Measurements from ENCODE around the gene CCDC170.
"Not testable (repeated sequence)": the region's sequence is repeated elsewhere in the genome, so short reads cannot be mapped to it uniquely, and the experiment has no call there.

The CCDC170 gene

DNA sequence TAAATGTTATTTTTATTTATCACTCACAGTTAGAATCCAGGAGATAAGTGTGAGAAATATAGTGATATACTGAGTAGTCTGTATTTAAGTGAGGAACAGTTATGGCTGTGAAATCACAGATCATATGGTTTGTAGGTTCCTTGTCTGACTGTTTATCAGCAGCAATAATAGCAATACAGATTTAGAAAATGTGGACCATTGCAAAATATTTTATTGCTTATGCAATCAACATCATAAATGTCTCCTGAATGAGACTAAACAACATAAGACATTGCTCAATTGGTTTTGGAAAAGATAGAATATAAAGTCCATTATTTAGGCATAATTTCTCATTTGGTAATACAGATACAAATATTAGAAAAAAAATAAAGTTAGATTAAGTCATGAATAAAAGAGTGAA is 43.7 kb downstream of the CCDC170 start:
- DNase-seq (no peak), ATAC-seq (ENCODE audit: insufficient read depth, low read depth) (no peak)
- Histone ChIP-seq H3K4me1 (ENCODE audit: insufficient read depth, low read length) (no peaks in the 10 kb centered on the region), H4K20me1 (ENCODE audit: insufficient read depth, low read length) (no peaks in the 10 kb centered on the region), H2AFZ (ENCODE audit: low read depth, low read length) (no peak overlapping the region), H3K9me3 (ENCODE audit: insufficient read depth, low read length, severe bottlenecking) (no peaks in the 10 kb centered on the region), H3K27me3 (ENCODE audit: insufficient read depth, low read length, poor library complexity) (no peaks in the 10 kb centered on the region), H3K27ac (ENCODE audit: low read length) (no peak overlapping the region), H3K4me2 (ENCODE audit: insufficient read depth, low read length) (no peak overlapping the region), H3K4me3 (ENCODE audit: low read depth in 1 of 2, low read length in 2 of 2) (no peak overlapping the region), H3K36me3 (ENCODE audit: insufficient read depth, low read length) (no peaks in the 10 kb centered on the region), H3K79me2 (ENCODE audit: insufficient read depth, low read length) (no peaks in the 10 kb centered on the region), H3K9ac (ENCODE audit: low read depth, low read length) (no peak overlapping the region)
- no peak for TF ChIP-seq EZH2 (IDR thresholded peaks at IDR 0.05; ENCODE audit: borderline replicate concordance, low read depth, low read length, severe bottlenecking)
- TF ChIP-seq, protein P1, sequence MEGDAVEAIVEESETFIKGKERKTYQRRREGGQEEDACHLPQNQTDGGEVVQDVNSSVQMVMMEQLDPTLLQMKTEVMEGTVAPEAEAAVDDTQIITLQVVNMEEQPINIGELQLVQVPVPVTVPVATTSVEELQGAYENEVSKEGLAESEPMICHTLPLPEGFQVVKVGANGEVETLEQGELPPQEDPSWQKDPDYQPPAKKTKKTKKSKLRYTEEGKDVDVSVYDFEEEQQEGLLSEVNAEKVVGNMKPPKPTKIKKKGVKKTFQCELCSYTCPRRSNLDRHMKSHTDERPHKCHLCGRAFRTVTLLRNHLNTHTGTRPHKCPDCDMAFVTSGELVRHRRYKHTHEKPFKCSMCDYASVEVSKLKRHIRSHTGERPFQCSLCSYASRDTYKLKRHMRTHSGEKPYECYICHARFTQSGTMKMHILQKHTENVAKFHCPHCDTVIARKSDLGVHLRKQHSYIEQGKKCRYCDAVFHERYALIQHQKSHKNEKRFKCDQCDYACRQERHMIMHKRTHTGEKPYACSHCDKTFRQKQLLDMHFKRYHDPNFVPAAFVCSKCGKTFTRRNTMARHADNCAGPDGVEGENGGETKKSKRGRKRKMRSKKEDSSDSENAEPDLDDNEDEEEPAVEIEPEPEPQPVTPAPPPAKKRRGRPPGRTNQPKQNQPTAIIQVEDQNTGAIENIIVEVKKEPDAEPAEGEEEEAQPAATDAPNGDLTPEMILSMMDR (IDR thresholded peaks at IDR 0.05; ENCODE audit: borderline replicate concordance, extremely low read depth, low read length, poor library complexity, severe bottlenecking), result no peak

DNA sequence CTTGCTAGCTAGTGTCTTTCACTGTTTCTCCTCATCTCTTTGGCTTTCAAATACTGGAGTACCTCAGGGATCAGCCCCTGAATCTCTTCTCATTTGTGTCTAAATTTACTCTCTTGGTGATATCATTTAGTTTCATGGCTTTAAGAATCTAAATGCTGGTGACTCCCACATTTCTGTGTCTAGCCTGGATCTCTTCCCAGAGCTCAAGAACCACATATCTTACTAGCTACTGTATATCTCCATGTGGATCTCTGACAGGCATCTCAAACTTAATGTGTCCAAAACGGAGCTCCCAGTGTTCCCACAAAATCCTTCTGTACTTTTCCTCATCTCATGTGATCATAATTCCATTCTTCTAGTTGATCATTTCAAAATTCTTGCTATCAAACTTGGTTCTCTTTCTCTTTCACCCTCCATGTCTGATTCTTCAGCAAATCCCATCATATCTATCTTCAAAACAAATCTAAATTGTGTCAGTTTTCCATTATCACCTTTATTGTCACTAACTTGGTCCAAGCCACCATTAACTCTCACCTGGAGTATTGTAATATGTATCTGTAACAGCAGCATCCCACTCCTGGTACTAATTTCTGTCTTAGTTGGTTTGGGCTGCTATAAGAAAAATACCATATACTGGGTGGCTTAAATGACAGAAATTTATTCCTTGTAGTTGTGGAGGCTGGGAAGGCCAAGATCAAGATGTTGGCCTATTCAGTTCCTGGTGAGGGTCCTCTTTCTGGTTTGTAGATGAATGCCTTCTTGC is 45.9 kb downstream of the CCDC170 start:
- Histone ChIP-seq H3K36me3 (ENCODE audit: insufficient read depth, low read length) (no peaks in the 10 kb centered on the region), H3K27ac (ENCODE audit: low read length) (no peak overlapping the region), H3K4me3 (ENCODE audit: low read depth in 1 of 2, low read length in 2 of 2) (no peak overlapping the region), H3K27me3 (ENCODE audit: insufficient read depth, low read length, poor library complexity) (no peaks in the 10 kb centered on the region), H3K9ac (ENCODE audit: low read depth, low read length) (no peak overlapping the region), H2AFZ (ENCODE audit: low read depth, low read length) (no peak overlapping the region), H3K79me2 (ENCODE audit: insufficient read depth, low read length) (no peaks in the 10 kb centered on the region), H3K4me2 (ENCODE audit: insufficient read depth, low read length) (no peak overlapping the region), H4K20me1 (ENCODE audit: insufficient read depth, low read length) (no peaks in the 10 kb centered on the region), H3K9me3 (ENCODE audit: insufficient read depth, low read length, severe bottlenecking) (no peaks in the 10 kb centered on the region), H3K4me1 (ENCODE audit: insufficient read depth, low read length) (no peaks in the 10 kb centered on the region)
- DNase-seq (no peak), ATAC-seq (ENCODE audit: insufficient read depth, low read depth) (no peak)
- TF ChIP-seq, protein P1 (IDR thresholded peaks at IDR 0.05; ENCODE audit: borderline replicate concordance, extremely low read depth, low read length, poor library complexity, severe bottlenecking), result no peak
- TF ChIP-seq EZH2 (IDR thresholded peaks at IDR 0.05; ENCODE audit: borderline replicate concordance, low read depth, low read length, severe bottlenecking), result no peak

DNA sequence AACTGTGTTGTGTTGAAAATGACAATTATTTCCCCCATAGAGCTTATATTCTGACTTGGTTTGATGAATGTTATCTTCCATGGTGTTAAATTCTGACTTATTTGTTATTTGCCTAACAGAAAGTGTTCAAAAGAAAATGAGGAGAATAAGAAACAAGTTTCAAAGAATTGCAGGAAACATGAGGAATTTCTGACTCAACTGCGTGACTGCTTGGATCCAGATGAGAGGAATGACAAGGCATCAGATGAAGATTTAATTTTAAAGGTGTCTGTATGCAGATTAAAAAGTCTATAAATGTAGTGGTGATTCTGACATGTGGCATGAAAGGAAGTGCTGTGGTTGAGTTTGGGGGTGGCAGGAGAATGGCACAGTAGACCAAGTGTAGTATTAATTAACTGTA is 50.6 kb downstream of the CCDC170 start:
- no peak overlapping the region for H2AFZ ChIP-seq (ENCODE audit: low read depth, low read length)
- ATAC-seq (ENCODE audit: insufficient read depth, low read depth), result no peak
- no peak overlapping the region for H3K9ac ChIP-seq (ENCODE audit: low read depth, low read length)

DNA sequence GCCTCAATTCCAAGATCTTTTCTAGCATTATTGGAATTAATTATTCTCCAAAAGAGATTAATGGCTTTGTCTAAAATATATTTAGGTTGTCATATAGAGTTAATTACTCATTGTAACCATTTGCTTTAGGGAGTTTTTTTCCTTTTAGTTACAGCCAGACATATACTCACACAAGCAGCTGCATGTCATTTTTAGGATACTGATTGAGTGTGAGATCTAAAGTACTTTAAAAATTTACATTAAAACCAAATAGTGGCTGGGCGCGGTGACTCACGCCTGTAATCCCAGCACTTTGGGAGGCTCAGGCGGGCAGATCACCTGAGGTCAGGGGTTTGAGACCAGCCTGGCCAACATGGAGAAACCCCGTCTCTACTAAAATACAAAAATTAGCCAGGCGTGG is 51.1 kb downstream of the CCDC170 start:
- H3K4me2 ChIP-seq (ENCODE audit: insufficient read depth, low read length); H4K20me1 ChIP-seq (ENCODE audit: insufficient read depth, low read length); H3K27me3 ChIP-seq (ENCODE audit: insufficient read depth, low read length, poor library complexity); H3K4me1 ChIP-seq (ENCODE audit: insufficient read depth, low read length); H3K27ac ChIP-seq (ENCODE audit: low read length); H3K36me3 ChIP-seq (ENCODE audit: insufficient read depth, low read length); H2AFZ ChIP-seq (ENCODE audit: low read depth, low read length); H3K9me3 ChIP-seq (ENCODE audit: insufficient read depth, low read length, severe bottlenecking); H3K9ac ChIP-seq (ENCODE audit: low read depth, low read length); H3K79me2 ChIP-seq (ENCODE audit: insufficient read depth, low read length); ATAC-seq (ENCODE audit: insufficient read depth, low read depth); DNase-seq; H3K4me3 ChIP-seq (ENCODE audit: low read depth in 1 of 2, low read length in 2 of 2): not testable (repeated sequence)

More for the DNA sequence above, 50.6 kb downstream of the CCDC170 start:
- H4K20me1 ChIP-seq (ENCODE audit: insufficient read depth, low read length), result no peaks in the 10 kb centered on the region
- no peak overlapping the region for H3K27ac ChIP-seq (ENCODE audit: low read length)
- H3K9me3 ChIP-seq (ENCODE audit: insufficient read depth, low read length, severe bottlenecking), result no peaks in the 10 kb centered on the region
- H3K79me2 ChIP-seq (ENCODE audit: insufficient read depth, low read length), result no peaks in the 10 kb centered on the region
- no peak for TF ChIP-seq EZH2 (IDR thresholded peaks at IDR 0.05; ENCODE audit: borderline replicate concordance, low read depth, low read length, severe bottlenecking)
- TF ChIP-seq, protein P1 (IDR thresholded peaks at IDR 0.05; ENCODE audit: borderline replicate concordance, extremely low read depth, low read length, poor library complexity, severe bottlenecking), result no peak
- H3K4me1 ChIP-seq (ENCODE audit: insufficient read depth, low read length), result no peaks in the 10 kb centered on the region
- no peak for DNase-seq
- no peaks in the 10 kb centered on the region for H3K36me3 ChIP-seq (ENCODE audit: insufficient read depth, low read length)
- no peak overlapping the region for H3K4me2 ChIP-seq (ENCODE audit: insufficient read depth, low read length)
- H3K27me3 ChIP-seq (ENCODE audit: insufficient read depth, low read length, poor library complexity), result no peaks in the 10 kb centered on the region
- no peak overlapping the region for H3K4me3 ChIP-seq (ENCODE audit: low read depth in 1 of 2, low read length in 2 of 2)
